ENCODE data around the gene JAKMIP1. TPM values are rescaled to one million over a fixed set of nuclear protein-coding genes. Genes with fewer than 3 reads are reported as not detected.

JAKMIP1 gene
- total RNA-seq, 1 experiment from 2014 or later = not detected

GRCh38 chr4:6071191-6071958, 129.0 kb downstream of the JAKMIP1 start:
- no peak for DNase-seq
- Mint-ChIP-seq H3K4me1 (ENCODE audit: low read depth, unreplicated experiment) (no peaks in the 10 kb centered on the region), H3K27me3 (ENCODE audit: unreplicated experiment) (peaks cover 36% of the 10 kb centered on the region), H3K9me3 (ENCODE audit: low read depth, unreplicated experiment) (no peaks in the 10 kb centered on the region), H3K4me3 (ENCODE audit: low read depth, unreplicated experiment) (no peak overlapping the region), H3K27ac (ENCODE audit: unreplicated experiment) (no peak overlapping the region), H3K36me3 (ENCODE audit: insufficient read depth, unreplicated experiment) (no peaks in the 10 kb centered on the region)
- intact Hi-C loops (cut with micrococcal nuclease; ENCODE audit: unreplicated experiment) = no loop called here
- CTCF ChIA-PET = no interaction called here
- BruUV-seq (replicated peaks) = no TSS peak
- no peak for TF ChIP-seq CTCF (IDR thresholded peaks at IDR 0.05; ENCODE audit: unreplicated experiment)

- Mint-ChIP-seq H3K9me3 (ENCODE audit: low read depth, unreplicated experiment) (no peaks in the 10 kb centered on the region), H3K27ac (ENCODE audit: unreplicated experiment) (no peak overlapping the region), H3K36me3 (ENCODE audit: insufficient read depth, unreplicated experiment) (no peaks in the 10 kb centered on the region), H3K4me1 (ENCODE audit: low read depth, unreplicated experiment) (no peaks in the 10 kb centered on the region), H3K27me3 (ENCODE audit: unreplicated experiment) (peaks cover 49% of the 10 kb centered on the region), H3K4me3 (ENCODE audit: low read depth, unreplicated experiment) (no peak overlapping the region)
- no peak for DNase-seq
- BruUV-seq (replicated peaks) = no TSS peak
- intact Hi-C loops (cut with micrococcal nuclease; ENCODE audit: unreplicated experiment) = no loop called here
- CTCF ChIA-PET = no interaction called here
- TF ChIP-seq CTCF (IDR thresholded peaks at IDR 0.05; ENCODE audit: unreplicated experiment) = no peak
Observed at GRCh38 chr4:6069845-6070709, 130.3 kb downstream of the JAKMIP1 start.

- H3K4me1 Mint-ChIP-seq (ENCODE audit: low read depth, unreplicated experiment) = no peaks in the 10 kb centered on the region
- no peak overlapping the region for H3K4me3 Mint-ChIP-seq (ENCODE audit: low read depth, unreplicated experiment)
- TF ChIP-seq CTCF (IDR thresholded peaks at IDR 0.05; ENCODE audit: unreplicated experiment) = no peak
- CTCF ChIA-PET = interaction anchor here (0.7 kb wide), 1 partner anchor 323 kb away, joined by 4 read pairs; no protein-coding TSS in a partner anchor
- peaks cover 54% of the 10 kb centered on the region for H3K27me3 Mint-ChIP-seq (ENCODE audit: unreplicated experiment)
- H3K9me3 Mint-ChIP-seq (ENCODE audit: low read depth, unreplicated experiment) = no peaks in the 10 kb centered on the region
- BruUV-seq (replicated peaks) = no TSS peak
- no peaks in the 10 kb centered on the region for H3K36me3 Mint-ChIP-seq (ENCODE audit: insufficient read depth, unreplicated experiment)
- H3K27ac Mint-ChIP-seq (ENCODE audit: unreplicated experiment) = no peak overlapping the region
- intact Hi-C loops (cut with micrococcal nuclease; ENCODE audit: unreplicated experiment) = no loop called here
- DNase-seq = no peak
Observed at GRCh38 chr4:6068986-6069385, 131.4 kb downstream of the JAKMIP1 start.

- no peaks in the 10 kb centered on the region for H3K36me3 Mint-ChIP-seq (ENCODE audit: insufficient read depth, unreplicated experiment)
- peaks cover 48% of the 10 kb centered on the region for H3K27me3 Mint-ChIP-seq (ENCODE audit: unreplicated experiment)
- H3K4me1 Mint-ChIP-seq (ENCODE audit: low read depth, unreplicated experiment) = no peaks in the 10 kb centered on the region
- CTCF ChIA-PET = no interaction called here
- TF ChIP-seq CTCF (IDR thresholded peaks at IDR 0.05; ENCODE audit: unreplicated experiment) = no peak
- no peaks in the 10 kb centered on the region for H3K9me3 Mint-ChIP-seq (ENCODE audit: low read depth, unreplicated experiment)
- BruUV-seq (replicated peaks) = no TSS peak
- no peak overlapping the region for H3K27ac Mint-ChIP-seq (ENCODE audit: unreplicated experiment)
- no peak for DNase-seq
- intact Hi-C loops (cut with micrococcal nuclease; ENCODE audit: unreplicated experiment) = no loop called here
- H3K4me3 Mint-ChIP-seq (ENCODE audit: low read depth, unreplicated experiment) = no peak overlapping the region
Observed at GRCh38 chr4:6065934-6066590, 134.3 kb downstream of the JAKMIP1 start.

Measured in Calu3 (cell line).